NCI-H2081 (cell line): ENCODE measurements around the gene PAIP1.
"Not testable (repeated sequence)": the region's sequence is repeated elsewhere in the genome, so short reads cannot be mapped to it uniquely, and the experiment has no call there.

Source experiments
- DNase-seq, 2 experiments: peaks; one replicate each; lab custom pipeline; 2025; lab: John Stamatoyannopoulos, UW

PAIP1 gene, protein sequence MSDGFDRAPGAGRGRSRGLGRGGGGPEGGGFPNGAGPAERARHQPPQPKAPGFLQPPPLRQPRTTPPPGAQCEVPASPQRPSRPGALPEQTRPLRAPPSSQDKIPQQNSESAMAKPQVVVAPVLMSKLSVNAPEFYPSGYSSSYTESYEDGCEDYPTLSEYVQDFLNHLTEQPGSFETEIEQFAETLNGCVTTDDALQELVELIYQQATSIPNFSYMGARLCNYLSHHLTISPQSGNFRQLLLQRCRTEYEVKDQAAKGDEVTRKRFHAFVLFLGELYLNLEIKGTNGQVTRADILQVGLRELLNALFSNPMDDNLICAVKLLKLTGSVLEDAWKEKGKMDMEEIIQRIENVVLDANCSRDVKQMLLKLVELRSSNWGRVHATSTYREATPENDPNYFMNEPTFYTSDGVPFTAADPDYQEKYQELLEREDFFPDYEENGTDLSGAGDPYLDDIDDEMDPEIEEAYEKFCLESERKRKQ

GRCh38 chr5:43556857-43557542 is at the start of gene PAIP1:
PAIP1 (minus strand) TSS chr5:43557077; CDS start chr5:43556846, 231 bp downstream.
- DNase-seq, result peak; percentile 89 to 92

DNA sequence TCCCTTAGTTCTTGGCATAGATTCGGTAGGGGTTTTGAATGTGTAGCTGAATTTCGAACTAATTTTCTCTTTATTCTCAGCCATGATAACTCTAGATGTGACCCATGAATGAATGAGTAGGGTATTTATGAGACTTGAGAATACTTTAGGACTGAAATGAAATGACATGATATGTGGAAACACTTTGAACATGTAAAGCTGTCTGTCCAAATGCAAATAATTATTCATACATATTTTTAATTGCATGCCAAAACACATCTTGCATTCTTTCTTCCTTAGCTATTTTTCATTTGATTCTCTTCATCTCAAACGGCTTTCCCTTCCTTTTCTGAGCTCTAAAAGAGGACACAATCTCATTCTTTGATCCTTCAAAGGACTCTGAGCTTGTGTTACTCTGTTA is 49.5 kb upstream of the PAIP1 start:
- no peak for DNase-seq

GRCh38 chr5:43604699-43605098 is 47.8 kb upstream of the PAIP1 start:
- DNase-seq, result no peak

DNA sequence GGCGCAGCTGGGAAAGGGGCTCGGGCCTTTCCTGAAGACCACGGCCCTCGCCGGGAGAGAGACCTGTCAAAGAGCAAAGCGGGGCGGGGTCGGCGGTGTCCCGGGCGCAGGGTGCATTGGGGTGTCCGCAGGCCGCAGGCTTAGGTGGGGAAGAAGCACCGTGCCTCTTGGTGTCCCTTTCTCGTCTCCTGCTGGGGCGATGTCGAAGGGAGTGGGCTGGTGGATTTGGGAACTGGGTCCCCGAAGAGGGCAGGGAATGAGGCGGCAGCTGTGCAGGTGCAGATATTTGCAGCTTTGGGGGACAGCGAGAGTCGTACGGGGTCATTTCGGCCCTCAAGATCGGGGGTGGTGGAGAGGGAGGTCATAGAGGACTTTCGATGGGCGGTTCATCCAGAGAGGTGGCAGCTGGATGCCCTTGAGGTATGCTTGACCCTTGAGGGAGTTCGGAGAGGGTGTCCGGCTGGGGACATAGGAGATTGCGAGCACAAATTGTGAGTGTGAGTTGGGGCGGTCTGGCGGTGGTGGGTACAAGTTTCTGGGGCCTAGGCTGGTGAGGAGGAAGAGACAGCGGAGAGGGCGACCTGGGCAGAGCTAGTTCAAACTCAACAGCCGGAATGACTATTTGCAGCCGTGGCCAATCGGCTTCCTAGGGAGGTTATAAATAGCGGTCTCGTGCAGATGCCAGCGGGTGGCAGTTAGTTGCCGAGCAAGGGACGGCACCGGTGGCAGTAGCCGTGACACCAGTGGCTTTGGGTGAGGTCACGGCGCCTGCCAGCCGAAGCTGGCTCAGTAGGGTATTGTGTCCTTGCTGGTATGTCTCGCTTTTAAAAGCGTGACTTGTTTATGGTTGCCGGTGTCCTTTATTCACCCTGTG is 46.7 kb upstream of the PAIP1 start:
- DNase-seq, result peak; percentile 83 to 92

GRCh38 chr5:43602461-43603343 is 45.8 kb upstream of the PAIP1 start, which contains the start of gene NNT:
NNT (plus strand) TSS chr5:43603180; CDS start chr5:43609196, 6,016 bp downstream.
- peak; percentile 86 to 88 for DNase-seq

GRCh38 chr5:43601454-43602260 is 44.8 kb upstream of the PAIP1 start:
- peak; percentile 44 to 77 for DNase-seq

DNA sequence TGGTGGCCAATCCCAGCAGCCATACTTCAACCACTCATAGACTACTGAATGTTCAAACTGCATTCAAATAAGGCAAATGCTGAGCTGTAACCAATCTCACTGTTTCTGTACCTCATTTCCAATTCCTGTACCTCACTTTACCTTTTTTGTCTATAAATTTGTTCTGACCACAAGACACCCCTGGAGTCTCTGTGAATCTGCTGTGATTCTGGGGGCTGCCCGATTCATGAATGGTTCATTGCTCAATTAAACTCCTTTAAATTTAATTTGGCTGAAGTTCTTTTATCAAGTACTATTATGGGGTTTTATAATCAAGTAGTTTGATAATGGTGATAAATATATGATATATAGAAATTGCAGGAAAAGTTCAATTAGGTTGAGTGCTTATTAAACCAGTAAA is 42.0 kb upstream of the PAIP1 start:
- DNase-seq, result not testable (repeated sequence)

GRCh38 chr5:43592363-43592762 is 35.5 kb upstream of the PAIP1 start:
- DNase-seq, result no peak

GRCh38 chr5:43590700-43591099 is 33.8 kb upstream of the PAIP1 start:
- no peak for DNase-seq

GRCh38 chr5:43589310-43589709 is 32.4 kb upstream of the PAIP1 start:
- no peak for DNase-seq

DNA sequence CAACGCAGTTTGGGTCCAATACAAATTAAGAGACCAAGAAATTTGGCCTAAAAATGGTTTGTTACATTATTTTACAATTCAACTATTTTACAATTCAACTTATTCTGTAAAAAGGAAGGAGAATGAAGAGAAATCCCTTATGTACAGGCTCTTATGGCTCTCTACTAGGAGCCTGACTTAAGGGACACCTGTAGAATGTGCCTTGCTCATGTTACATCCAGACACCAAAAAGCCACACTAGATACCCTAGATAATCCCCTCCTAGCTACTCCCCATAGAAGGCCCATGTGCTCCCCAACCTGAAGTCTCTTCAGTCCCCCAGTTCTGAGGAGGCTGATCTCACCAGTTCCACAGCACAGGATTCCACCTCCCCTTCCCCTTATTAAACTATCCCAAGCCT is 32.0 kb upstream of the PAIP1 start:
- DNase-seq, result no peak

DNA sequence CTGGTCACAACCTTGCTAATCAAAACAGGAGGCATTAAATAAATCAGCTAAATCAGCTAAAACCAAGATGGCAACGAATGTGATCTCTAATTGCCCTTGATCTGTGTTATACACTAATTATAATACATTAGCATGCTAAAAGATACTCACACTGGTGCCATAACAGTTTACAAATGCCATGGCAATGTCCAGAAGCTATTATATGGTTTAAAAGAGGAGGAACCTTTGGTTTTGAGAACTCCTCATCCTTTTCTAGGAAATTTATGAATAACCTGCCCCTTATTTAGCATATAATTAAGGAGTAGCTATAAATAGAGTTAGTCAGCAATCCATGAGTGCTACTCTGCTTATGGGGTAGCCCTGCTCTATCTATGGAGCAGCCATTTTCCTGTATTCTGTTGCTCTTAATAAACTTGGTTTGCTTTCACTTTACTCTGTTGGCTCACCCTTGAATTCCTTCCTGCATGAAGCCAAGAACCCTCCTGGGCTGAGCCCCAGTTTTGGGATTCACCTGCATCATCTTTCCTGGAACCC is 27.4 kb upstream of the PAIP1 start:
- no peak for DNase-seq

- no peak for DNase-seq
Measured at GRCh38 chr5:43583724-43584123, 26.8 kb upstream of the PAIP1 start.

DNA sequence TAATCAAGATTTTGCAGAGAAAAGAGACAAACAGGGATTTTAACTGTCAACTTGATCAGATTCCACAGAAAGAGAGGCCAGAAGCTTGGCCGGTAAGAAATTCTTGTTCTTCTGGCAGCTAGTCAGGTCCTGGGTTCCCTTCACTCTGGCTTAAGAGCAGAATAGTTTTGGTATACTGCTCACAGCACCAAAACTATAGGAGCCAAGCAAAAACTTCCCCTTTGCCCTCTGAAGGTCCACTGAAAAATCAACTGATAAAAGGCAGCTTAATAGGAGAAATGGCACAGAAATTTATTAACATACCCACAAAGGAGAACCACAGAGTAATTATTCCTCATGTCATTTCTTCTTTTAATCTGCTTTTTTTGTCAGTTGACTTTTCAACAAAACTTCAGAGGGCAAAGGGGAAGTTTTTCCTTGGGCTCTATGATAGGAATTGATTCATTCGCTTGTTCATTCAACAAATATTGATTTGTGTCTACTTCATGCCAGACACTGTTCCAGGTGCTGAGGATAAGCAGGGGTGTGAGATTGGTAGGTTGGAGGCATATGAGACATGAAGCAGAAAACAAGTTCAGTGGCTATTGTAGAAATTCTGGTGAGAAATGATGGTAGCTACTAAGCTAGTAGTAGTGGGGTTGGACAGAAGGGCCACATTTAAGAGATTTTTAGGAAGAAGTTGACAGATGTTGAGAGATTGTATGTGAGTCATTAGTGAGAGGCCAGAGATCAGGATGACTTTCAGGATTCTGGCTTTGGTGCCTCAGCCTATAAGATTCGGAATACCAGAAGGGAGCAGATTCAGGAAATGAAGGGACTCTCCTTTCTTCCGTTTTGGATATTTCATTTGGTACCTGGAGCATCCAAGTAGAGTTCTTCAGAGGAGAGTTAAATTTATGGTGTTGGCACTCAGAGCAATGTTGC is 25.5 kb upstream of the PAIP1 start:
- DNase-seq, result no peak

DNA sequence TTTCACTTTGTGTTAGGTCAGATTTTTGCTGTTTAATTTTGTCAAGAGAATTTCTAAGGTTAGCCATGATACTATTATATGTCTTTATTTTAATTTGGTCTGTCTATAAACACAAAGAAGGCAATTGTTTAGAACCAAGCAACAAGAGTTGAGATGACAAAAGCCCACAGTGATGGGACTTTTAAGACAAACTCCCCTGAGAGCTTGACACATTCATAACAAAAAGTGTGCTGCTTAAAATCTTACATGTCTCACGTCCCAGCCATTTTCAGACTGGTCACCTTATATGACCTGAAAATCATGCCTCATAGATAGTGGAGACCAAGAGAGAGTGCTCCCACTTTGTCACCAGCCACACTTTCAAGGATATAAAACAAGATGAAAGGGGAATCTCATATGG is 24.5 kb upstream of the PAIP1 start:
- no peak for DNase-seq

- DNase-seq, result not testable (repeated sequence)
Measured at GRCh38 chr5:43580402-43581210, 23.7 kb upstream of the PAIP1 start.

- DNase-seq, result no peak
Measured at GRCh38 chr5:43573058-43573457, 16.2 kb upstream of the PAIP1 start.

GRCh38 chr5:43572357-43572756 is 15.5 kb upstream of the PAIP1 start:
- no peak for DNase-seq
